Ovary (tissue), 9 donors: ENCODE data around the gene CKB. TPM values are rescaled to one million over a fixed set of nuclear protein-coding genes. Genes with fewer than 3 reads are reported as not detected.
"Not testable (repeated sequence)": the region's sequence is repeated elsewhere in the genome, so short reads cannot be mapped to it uniquely, and the experiment has no call there.

Source experiments
- DNase-seq, 5 donors: peaks; one replicate each; pipeline ENCODE4 v3.0.0-alpha.2; 2019 to 2020
- H3K27ac ChIP-seq, 2 donors: fragments of 200-600 bp; one replicate each; pipeline versions ENCODE4 v1.5.1 to v1.8.0; 2019 to 2022
- H3K27me3 ChIP-seq: fragments of 200-600 bp; one replicate; pipeline ENCODE4 v1.8.0; 2022
- H3K36me3 ChIP-seq: fragments of 200-600 bp; sonication (generic); one replicate; pipeline ENCODE4 v1.5.1; 2019
- H3K4me1 ChIP-seq: one replicate; pipeline ENCODE4 v1.8.1; 2013; ENCODE audit warnings: mild to moderate bottlenecking, moderate library complexity; ENCODE audit not compliant: insufficient read depth
- H3K4me3 ChIP-seq: fragments of 200-600 bp; sonication (generic); one replicate; pipeline ENCODE4 v1.5.1; 2017
- H3K9me3 ChIP-seq, 2 donors: fragments of 200-600 bp in 1 of 2; sonication (generic) in 1 of 2; one replicate each; pipeline versions ENCODE4 v1.5.1 to v1.8.1; 2013 to 2019; ENCODE audit warnings: mild to moderate bottlenecking in 1 of 2, moderate library complexity in 1 of 2
- CTCF ChIP-seq, 3 donors: fragments of 450-650 bp in 2 of 3; fragments of 200-600 bp in 1 of 3; IDR thresholded peaks; one replicate each; pipeline versions ENCODE4 v1.5.1 to v1.8.0; 2016 to 2022; ENCODE audit warnings: antibody characterized with exemption in 3 of 3, mild to moderate bottlenecking in 1 of 3
- EP300 ChIP-seq: sonication (generic); formaldehyde crosslinking; IDR thresholded peaks from one replicate; pipeline ENCODE4 v1.6.1; 2017; ENCODE audit warnings: antibody characterized with exemption
- POLR2A ChIP-seq: fragments of 450-650 bp; IDR thresholded peaks from one replicate; pipeline ENCODE4 v1.6.1; 2017; ENCODE audit warnings: antibody characterized with exemption, mild to moderate bottlenecking, moderate library complexity
- WGBS, 3 donors: extraction: QIAGEN DNeasy Blood & Tissue Kit in 1 of 3; methylation state at CpG; one replicate each; pipeline versions ENCODE4 v1.1.5 to v1.1.7; 2013 to 2017; 5-methylcytosine and 5-hydroxymethylcytosine counted together
- intact Hi-C, 4 donors: fragments of 100-400 bp; cut with DNase I; formaldehyde crosslinking; loops; one replicate each; pipeline versions ENCODE4 v1.11.0 to v1.15.1; 2022 to 2023
- polyA plus RNA-seq, 2 donors: library from polyadenylated mRNA; stranded (reverse); fragments of 200-250 nt in 1 of 2; fragments of 350-450 nt in 1 of 2; fragmentation: Illumina TruSeq in 1 of 2; extraction: RNeasy Lipid Tissue Mini Kit (QIAGEN cat#74804) in 1 of 2; gene quantifications; one replicate each; pipeline ENCODE4 v1.2.3, GENCODE V29; 2013 to 2014
- total RNA-seq, 7 donors: library from RNA; depleted of rRNA in 2 of 7; stranded (reverse); fragments of >200 nt in 2 of 7; fragmentation: NEBNext Ultra II Directional in 3 of 7; extraction: Animal tissue kit (Norgen Biotek cat#: 25700) in 3 of 7; gene quantifications; one replicate each; pipeline versions ENCODE4 v1.1.0 to v1.2.4, GENCODE V29; 2016 to 2023
- donor health status: DM: no; HTN: no; CAD: no; lungs with moderate emphysema.
- donor health status: DM: no; HTN: no; CAD: no.
- donor health status: Bipolar disorder and iron deficiency.
- donor health status: DM: yes; HTN: yes; CAD: no.
- donor health status: DM: no; HTN: no; CAD: no.
- donor health status: DM: yes; HTN: yes; CAD: no.

Gene CKB
- total and polyA plus RNA-seq, 9 donors: 47.5 to 284 (median 134) TPM

- TF ChIP-seq POLR2A: no peak
- no peak for TF ChIP-seq CTCF (IDR thresholded peaks at IDR 0.05)
- TF ChIP-seq EP300: no peak
- no peaks in the 10 kb centered on the region for H3K9me3 ChIP-seq
- no peaks in the 10 kb centered on the region for H3K36me3 ChIP-seq
- H3K27ac ChIP-seq: no peak overlapping the region
- H3K27me3 ChIP-seq: no peaks in the 10 kb centered on the region
- WGBS, 3 donors: 69 to 89% (median 80%) methylated on average over 3 to 10 of the region's 10 CpGs
- intact Hi-C loops: loop anchor here in 1 of 4 donors (5.0 kb wide), 1 partner anchor 35 kb away; no protein-coding TSS in a partner anchor
- H3K4me1 ChIP-seq: peaks cover 11% of the 10 kb centered on the region
- no peak overlapping the region for H3K4me3 ChIP-seq
- DNase-seq: peak in 2 of 5 donors; percentile 35 to 39
Measured at GRCh38 chr14:103517174-103517566, 5.5 kb downstream of the CKB start.

GRCh38 chr14:103516426-103517173 lies 6.0 kb downstream of the CKB start:
- Histone ChIP-seq H3K4me1 (peaks cover 11% of the 10 kb centered on the region), H3K36me3 (no peaks in the 10 kb centered on the region), H3K27me3 (no peaks in the 10 kb centered on the region), H3K9me3 (no peaks in the 10 kb centered on the region), H3K27ac (no peak overlapping the region), H3K4me3 (no peak overlapping the region)
- intact Hi-C loops: loop anchor here in 1 of 4 donors (5.0 kb wide), 1 partner anchor 36 kb away; no protein-coding TSS in a partner anchor
- 69 to 79% (median 74%) methylated on average over 10 of the region's 10 CpGs for WGBS, 3 donors
- no peak for TF ChIP-seq CTCF (IDR thresholded peaks at IDR 0.05)
- no peak for TF ChIP-seq EP300
- no peak for TF ChIP-seq POLR2A
- DNase-seq: peak in 2 of 5 donors; percentile 10 to 29

- H3K4me3 ChIP-seq: no peak overlapping the region
- H3K27ac ChIP-seq: no peak overlapping the region
- no peaks in the 10 kb centered on the region for H3K9me3 ChIP-seq
- WGBS, 3 donors: 85 to 88% (median 87%) methylated on average over 18 of the region's 18 CpGs
- peaks cover 9% of the 10 kb centered on the region for H3K4me1 ChIP-seq
- intact Hi-C loops: loop anchor here in 1 of 4 donors (5.0 kb wide), 1 partner anchor 37 kb away; no protein-coding TSS in a partner anchor
- peak in 3 of 5 donors; percentile 22 to 36 (median 24) for DNase-seq
- TF ChIP-seq EP300: no peak
- TF ChIP-seq POLR2A: no peak
- no peak for TF ChIP-seq CTCF (IDR thresholded peaks at IDR 0.05)
- no peaks in the 10 kb centered on the region for H3K36me3 ChIP-seq
- no peaks in the 10 kb centered on the region for H3K27me3 ChIP-seq
Measured at GRCh38 chr14:103514596-103515421, 7.8 kb downstream of the CKB start.

- 19 to 33% (median 22%) methylated on average over 25 of the region's 25 CpGs for WGBS, 3 donors
- Histone ChIP-seq H3K9me3 (no peaks in the 10 kb centered on the region), H3K27me3 (no peaks in the 10 kb centered on the region), H3K36me3 (no peaks in the 10 kb centered on the region), H3K4me3 (no peak overlapping the region), H3K4me1 (peaks cover 12% of the 10 kb centered on the region), H3K27ac (peak overlapping the region in 1 of 2 donors; percentile 43)
- peak in 4 of 5 donors; percentile 51 to 71 (median 66) for DNase-seq
- intact Hi-C loops: no loop called here
- TF ChIP-seq POLR2A: no peak
- no peak for TF ChIP-seq EP300
- no peak for TF ChIP-seq CTCF (IDR thresholded peaks at IDR 0.05)
Measured at GRCh38 chr14:103512701-103513611, 9.7 kb downstream of the CKB start.

GRCh38 chr14:103512180-103512579 lies 10.4 kb downstream of the CKB start:
- H3K4me1 ChIP-seq: peaks cover 15% of the 10 kb centered on the region
- intact Hi-C loops, H3K9me3 ChIP-seq, H3K36me3 ChIP-seq, H3K4me3 ChIP-seq, H3K27me3 ChIP-seq: not testable (repeated sequence)
- WGBS, 3 donors: 94 to 97% (median 96%) methylated on average over 8 of the region's 8 CpGs
- DNase-seq: peak in 2 of 5 donors; percentile 9 to 20
- peak overlapping the region in 1 of 2 donors; percentile 43 for H3K27ac ChIP-seq
